Prostate gland (tissue), 2 donors: ENCODE measurements around the gene DSC2.

ENCODE experiments used
- POLR2A ChIP-seq: fragments of 450-650 bp; IDR thresholded peaks from one replicate; pipeline ENCODE4 v1.6.1; 2016; ENCODE audit warnings: antibody characterized with exemption, mild to moderate bottlenecking
- POLR2AphosphoS5 ChIP-seq: sonication (generic); formaldehyde crosslinking; IDR thresholded peaks from one replicate; pipeline ENCODE4 v1.6.1; 2017; ENCODE audit warnings: antibody characterized with exemption
- TF ChIP-seq, protein P1 (sequence below), 4 experiments: fragments of 200-600 bp in 2 of 4; fragments of 450-650 bp in 2 of 4; sonication (generic) in 2 of 4; IDR thresholded peaks; 1 replicate in 3 of 4; 2 replicates in 1 of 4; pipeline ENCODE4 v1.5.1; 2016 to 2019; ENCODE audit warnings: antibody characterized with exemption in 4 of 4, mild to moderate bottlenecking in 2 of 4, moderate library complexity in 2 of 4

DNA sequence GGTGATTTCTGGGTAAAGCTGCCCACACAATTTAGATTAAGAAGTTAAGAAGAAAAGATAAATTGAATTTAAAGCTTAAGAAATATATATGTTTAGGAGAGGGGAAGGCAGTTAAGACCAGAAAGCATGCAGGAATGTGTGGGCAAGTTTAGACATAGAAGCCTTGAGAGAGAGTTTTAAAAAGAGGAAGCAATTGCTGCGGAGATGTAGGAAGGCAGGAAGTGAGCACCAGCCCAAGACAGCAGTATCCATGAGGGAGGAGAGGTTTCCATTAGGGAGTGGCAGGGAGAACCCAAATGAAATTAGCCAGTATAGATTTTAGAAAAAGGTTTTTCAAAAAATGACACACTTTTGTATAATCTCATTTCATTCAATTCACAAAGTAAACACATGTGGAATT, 24.3 kb downstream of the DSC2 start:
- no peak for TF ChIP-seq POLR2AphosphoS5
- TF ChIP-seq, protein P1, sequence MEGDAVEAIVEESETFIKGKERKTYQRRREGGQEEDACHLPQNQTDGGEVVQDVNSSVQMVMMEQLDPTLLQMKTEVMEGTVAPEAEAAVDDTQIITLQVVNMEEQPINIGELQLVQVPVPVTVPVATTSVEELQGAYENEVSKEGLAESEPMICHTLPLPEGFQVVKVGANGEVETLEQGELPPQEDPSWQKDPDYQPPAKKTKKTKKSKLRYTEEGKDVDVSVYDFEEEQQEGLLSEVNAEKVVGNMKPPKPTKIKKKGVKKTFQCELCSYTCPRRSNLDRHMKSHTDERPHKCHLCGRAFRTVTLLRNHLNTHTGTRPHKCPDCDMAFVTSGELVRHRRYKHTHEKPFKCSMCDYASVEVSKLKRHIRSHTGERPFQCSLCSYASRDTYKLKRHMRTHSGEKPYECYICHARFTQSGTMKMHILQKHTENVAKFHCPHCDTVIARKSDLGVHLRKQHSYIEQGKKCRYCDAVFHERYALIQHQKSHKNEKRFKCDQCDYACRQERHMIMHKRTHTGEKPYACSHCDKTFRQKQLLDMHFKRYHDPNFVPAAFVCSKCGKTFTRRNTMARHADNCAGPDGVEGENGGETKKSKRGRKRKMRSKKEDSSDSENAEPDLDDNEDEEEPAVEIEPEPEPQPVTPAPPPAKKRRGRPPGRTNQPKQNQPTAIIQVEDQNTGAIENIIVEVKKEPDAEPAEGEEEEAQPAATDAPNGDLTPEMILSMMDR (IDR thresholded peaks at IDR 0.05): no peak
- no peak for TF ChIP-seq POLR2A
